Neural progenitor cell (in vitro differentiated cells): ENCODE measurements around the gene NIT2. TPM values are rescaled to one million over a fixed set of nuclear protein-coding genes. Genes with fewer than 3 reads are reported as not detected.

Experiments
- DNase-seq: peaks from one replicate; pipeline ENCODE4 v3.0.0-alpha.2; 2016; ENCODE audit warnings: low spot score
- H2AFZ ChIP-seq: fragments of 200-600 bp; sonication (generic); replicated peaks from 2 replicates; pipeline ENCODE4 v1.6.1; 2016; ENCODE audit warnings: antibody characterized with exemption
- H3F3A ChIP-seq: fragments of 200-600 bp; sonication (generic); 2 replicates; pipeline ENCODE4 v1.6.1; 2016; ENCODE audit warnings: antibody characterized with exemption, low read depth
- H3K27ac ChIP-seq: fragments of 200-600 bp; sonication (generic); 2 replicates; pipeline ENCODE4 v1.5.1; 2016; ENCODE audit warnings: mild to moderate bottlenecking
- H3K27me3 ChIP-seq: fragments of 200-600 bp; sonication (generic); 2 replicates; pipeline ENCODE4 v1.6.1; 2016; ENCODE audit warnings: mild to moderate bottlenecking, moderate library complexity
- H3K36me3 ChIP-seq: fragments of 200-600 bp; sonication (generic); 2 replicates; pipeline ENCODE4 v1.5.1; 2016
- H3K4me1 ChIP-seq: fragments of 200-600 bp; sonication (generic); 2 replicates; pipeline ENCODE4 v1.6.1; 2016; ENCODE audit warnings: mixed run types
- H3K4me2 ChIP-seq: fragments of 200-600 bp; sonication (generic); 2 replicates; pipeline ENCODE4 v1.6.1; 2016
- H3K4me3 ChIP-seq: fragments of 200-600 bp; sonication (generic); 2 replicates; pipeline ENCODE4 v1.5.1; 2016
- H3K79me2 ChIP-seq: fragments of 200-600 bp; sonication (generic); 2 replicates; pipeline ENCODE4 v1.6.1; 2016; ENCODE audit warnings: low read depth
- H3K9ac ChIP-seq: fragments of 200-600 bp; sonication (generic); 2 replicates; pipeline ENCODE4 v1.6.1; 2016
- H3K9me3 ChIP-seq: fragments of 200-600 bp; sonication (generic); 2 replicates; pipeline ENCODE4 v1.5.1; 2016; ENCODE audit warnings: low read depth
- H4K20me1 ChIP-seq: fragments of 200-600 bp; sonication (generic); 2 replicates; pipeline ENCODE4 v1.6.1; 2016; ENCODE audit warnings: low read depth
- H3K27ac Mint-ChIP-seq: 3 replicates; pipeline ENCODE4 v1.8.0; 2021; ENCODE audit warnings: mixed read lengths
- H3K27me3 Mint-ChIP-seq: 2 replicates; pipeline ENCODE4 v1.8.0; 2022; ENCODE audit warnings: low read depth, mild to moderate bottlenecking, inconsistent platforms, moderate library complexity, mixed read lengths; ENCODE audit not compliant: insufficient read depth
- H3K36me3 Mint-ChIP-seq: 3 replicates; pipeline ENCODE4 v1.8.0; 2021; ENCODE audit warnings: mixed read lengths
- H3K4me1 Mint-ChIP-seq: 3 replicates; pipeline ENCODE4 v1.8.0; 2021; ENCODE audit warnings: mixed read lengths
- H3K4me3 Mint-ChIP-seq: 3 replicates; pipeline ENCODE4 v1.8.0; 2021; ENCODE audit warnings: mild to moderate bottlenecking, moderate library complexity, mixed read lengths
- H3K9me3 Mint-ChIP-seq: 3 replicates; pipeline ENCODE4 v1.8.0; 2020; ENCODE audit warnings: mixed read lengths
- EZH2 ChIP-seq: fragments of 200-600 bp; sonication (generic); IDR thresholded peaks from 2 replicates; pipeline ENCODE4 v1.6.1; 2017; ENCODE audit warnings: antibody characterized with exemption, mild to moderate bottlenecking, moderate library complexity
- EZH2phosphoT487 ChIP-seq: fragments of 200-600 bp; sonication (generic); IDR thresholded peaks from 2 replicates; pipeline ENCODE4 v1.6.1; 2017; ENCODE audit warnings: antibody characterized with exemption
- total RNA-seq: library from RNA; depleted of rRNA; stranded (reverse); fragments of >200 nt; gene quantifications from 2 replicates; pipeline ENCODE4 v1.2.3, GENCODE V29; 2015; ENCODE audit warnings: low replicate concordance
- TF ChIP-seq, protein P1 (sequence below): fragments of 200-600 bp; sonication (generic); IDR thresholded peaks from 2 replicates; pipeline ENCODE4 v1.5.1; 2017; ENCODE audit warnings: antibody characterized with exemption, mild to moderate bottlenecking

Gene NIT2
- total RNA-seq, 1 donor from 2014 or later = 33.1 TPM

DNA sequence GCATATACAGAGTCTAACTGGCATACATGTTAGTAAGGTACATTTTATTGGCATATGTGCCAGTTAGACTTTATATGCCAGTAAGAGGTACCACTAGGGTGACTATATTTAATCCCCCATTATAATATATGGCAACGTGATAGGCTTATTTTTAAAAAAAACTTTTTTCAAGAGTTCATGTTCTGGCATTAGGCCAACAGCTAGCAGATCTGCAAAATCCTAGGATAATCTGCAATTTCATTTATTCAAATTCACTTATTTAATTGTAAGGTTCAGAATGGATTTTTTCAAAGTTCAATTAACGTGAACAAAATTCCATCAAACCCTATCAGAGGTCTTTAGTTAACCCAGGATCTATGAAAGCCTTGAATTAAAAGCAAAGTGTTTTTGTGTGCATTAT, 31.9 kb downstream of the NIT2 start:
- Mint-ChIP-seq H3K9me3 (peaks cover 3% of the 10 kb centered on the region), H3K27me3 (no peaks in the 10 kb centered on the region), H3K27ac (no peak overlapping the region), H3K36me3 (peaks cover 17% of the 10 kb centered on the region), H3K4me3 (no peak overlapping the region), H3K4me1 (no peaks in the 10 kb centered on the region)
- Histone ChIP-seq H3K4me2 (no peak overlapping the region), H3K79me2 (no peaks in the 10 kb centered on the region), H2AFZ (no peak overlapping the region), H3K9ac (no peak overlapping the region), H3K9me3 (no peaks in the 10 kb centered on the region), H3F3A (no peaks in the 10 kb centered on the region), H3K4me3 (no peak overlapping the region), H3K4me1 (no peaks in the 10 kb centered on the region), H3K27ac (no peak overlapping the region), H3K27me3 (no peaks in the 10 kb centered on the region), H3K36me3 (peaks cover 15% of the 10 kb centered on the region), H4K20me1 (no peaks in the 10 kb centered on the region)
- TF ChIP-seq, protein P1, sequence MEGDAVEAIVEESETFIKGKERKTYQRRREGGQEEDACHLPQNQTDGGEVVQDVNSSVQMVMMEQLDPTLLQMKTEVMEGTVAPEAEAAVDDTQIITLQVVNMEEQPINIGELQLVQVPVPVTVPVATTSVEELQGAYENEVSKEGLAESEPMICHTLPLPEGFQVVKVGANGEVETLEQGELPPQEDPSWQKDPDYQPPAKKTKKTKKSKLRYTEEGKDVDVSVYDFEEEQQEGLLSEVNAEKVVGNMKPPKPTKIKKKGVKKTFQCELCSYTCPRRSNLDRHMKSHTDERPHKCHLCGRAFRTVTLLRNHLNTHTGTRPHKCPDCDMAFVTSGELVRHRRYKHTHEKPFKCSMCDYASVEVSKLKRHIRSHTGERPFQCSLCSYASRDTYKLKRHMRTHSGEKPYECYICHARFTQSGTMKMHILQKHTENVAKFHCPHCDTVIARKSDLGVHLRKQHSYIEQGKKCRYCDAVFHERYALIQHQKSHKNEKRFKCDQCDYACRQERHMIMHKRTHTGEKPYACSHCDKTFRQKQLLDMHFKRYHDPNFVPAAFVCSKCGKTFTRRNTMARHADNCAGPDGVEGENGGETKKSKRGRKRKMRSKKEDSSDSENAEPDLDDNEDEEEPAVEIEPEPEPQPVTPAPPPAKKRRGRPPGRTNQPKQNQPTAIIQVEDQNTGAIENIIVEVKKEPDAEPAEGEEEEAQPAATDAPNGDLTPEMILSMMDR = no peak
- no peak for TF ChIP-seq EZH2
- no peak for TF ChIP-seq EZH2phosphoT487
- no peak for DNase-seq

DNA sequence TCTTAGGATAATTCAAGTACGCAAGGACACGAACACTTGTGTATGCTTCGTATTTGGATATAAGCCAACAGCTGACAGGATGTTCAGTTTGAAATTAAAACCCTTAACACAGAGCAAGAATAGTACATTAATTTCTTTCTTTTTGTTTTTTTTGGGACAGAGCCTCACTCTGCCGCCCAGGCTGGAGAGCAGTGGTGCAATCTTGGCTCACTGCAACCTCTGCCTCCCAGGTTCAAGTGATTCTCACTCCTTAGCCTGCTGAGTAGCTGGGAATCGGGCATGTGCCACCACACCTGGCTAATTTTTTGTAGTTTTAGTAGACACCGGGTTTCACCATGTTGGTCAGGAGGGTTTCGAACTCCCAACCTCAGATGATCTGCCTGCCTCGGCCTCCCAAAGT, 33.9 kb downstream of the NIT2 start:
- no peaks in the 10 kb centered on the region for H4K20me1 ChIP-seq
- H3K9me3 ChIP-seq = no peaks in the 10 kb centered on the region
- no peak overlapping the region for H3K9ac ChIP-seq
- TF ChIP-seq EZH2phosphoT487 = no peak
- TF ChIP-seq, protein P1 = no peak
- no peak for TF ChIP-seq EZH2
- no peak overlapping the region for H2AFZ ChIP-seq
- no peaks in the 10 kb centered on the region for H3K4me1 Mint-ChIP-seq
- H3K4me2 ChIP-seq = no peak overlapping the region
- no peaks in the 10 kb centered on the region for H3K27me3 Mint-ChIP-seq
- no peaks in the 10 kb centered on the region for H3K79me2 ChIP-seq
- no peak for DNase-seq
- no peaks in the 10 kb centered on the region for H3F3A ChIP-seq
- peaks cover 11% of the 10 kb centered on the region for H3K36me3 Mint-ChIP-seq
- no peak overlapping the region for H3K27ac ChIP-seq
- peaks cover 11% of the 10 kb centered on the region for H3K36me3 ChIP-seq
- no peak overlapping the region for H3K4me3 ChIP-seq
- no peak overlapping the region for H3K4me3 Mint-ChIP-seq
- no peaks in the 10 kb centered on the region for H3K9me3 Mint-ChIP-seq
- H3K27me3 ChIP-seq = no peaks in the 10 kb centered on the region
- H3K27ac Mint-ChIP-seq = no peak overlapping the region
- no peaks in the 10 kb centered on the region for H3K4me1 ChIP-seq

DNA sequence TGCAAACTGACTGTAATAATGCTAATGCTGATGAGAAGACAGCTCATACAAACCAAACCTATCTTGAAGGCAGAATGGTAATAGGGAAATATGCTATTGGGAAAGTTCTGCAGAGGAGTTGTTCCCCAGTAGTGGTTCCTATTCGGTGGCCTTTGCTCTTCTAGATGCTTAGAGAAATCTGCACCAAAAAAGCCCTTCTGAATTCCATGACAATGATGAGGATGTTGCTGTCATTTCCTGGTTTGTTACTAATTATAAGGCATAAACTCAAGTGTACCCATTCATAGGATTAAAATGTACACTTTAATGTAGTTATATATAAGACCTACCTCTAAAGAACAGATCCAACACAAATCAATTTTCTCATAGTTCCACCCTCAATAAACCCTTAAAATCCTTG, 36.2 kb downstream of the NIT2 start:
- Histone ChIP-seq H3K4me1 (no peaks in the 10 kb centered on the region), H3K4me2 (no peak overlapping the region), H3K27ac (no peak overlapping the region), H3K9me3 (no peaks in the 10 kb centered on the region), H2AFZ (no peak overlapping the region), H3K27me3 (no peaks in the 10 kb centered on the region), H3K79me2 (no peaks in the 10 kb centered on the region), H4K20me1 (no peaks in the 10 kb centered on the region), H3F3A (no peaks in the 10 kb centered on the region), H3K36me3 (peaks cover 11% of the 10 kb centered on the region), H3K4me3 (no peak overlapping the region), H3K9ac (no peak overlapping the region)
- H3K27ac Mint-ChIP-seq = no peak overlapping the region
- H3K4me1 Mint-ChIP-seq = no peaks in the 10 kb centered on the region
- TF ChIP-seq EZH2phosphoT487 = no peak
- no peak for TF ChIP-seq EZH2
- TF ChIP-seq, protein P1 = no peak
- DNase-seq = no peak
- no peak overlapping the region for H3K4me3 Mint-ChIP-seq
- H3K27me3 Mint-ChIP-seq = no peaks in the 10 kb centered on the region
- no peaks in the 10 kb centered on the region for H3K9me3 Mint-ChIP-seq
- H3K36me3 Mint-ChIP-seq = peaks cover 5% of the 10 kb centered on the region

DNA sequence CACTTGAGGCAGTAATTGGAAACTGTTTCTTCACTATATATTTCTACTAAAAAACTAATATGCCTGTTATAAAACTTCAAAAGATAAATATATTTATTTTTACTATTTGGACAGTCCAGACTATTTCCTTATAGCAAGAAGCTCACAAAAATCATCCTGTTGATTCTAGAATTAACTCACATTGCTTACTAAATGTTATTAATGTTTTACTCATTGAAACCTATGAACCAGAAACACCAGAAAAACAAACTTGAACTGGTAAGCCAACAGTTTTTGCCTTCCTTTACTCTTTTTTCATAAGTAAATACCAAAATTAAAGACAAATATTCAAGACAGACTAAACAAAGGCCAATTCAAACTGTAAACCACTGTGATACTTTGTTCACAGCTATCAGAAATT, 40.0 kb downstream of the NIT2 start:
- no peaks in the 10 kb centered on the region for H3K4me1 ChIP-seq
- no peak overlapping the region for H3K27ac ChIP-seq
- H3K4me2 ChIP-seq = no peak overlapping the region
- H4K20me1 ChIP-seq = no peaks in the 10 kb centered on the region
- H3K4me3 ChIP-seq = no peak overlapping the region
- TF ChIP-seq, protein P1 = no peak
- TF ChIP-seq EZH2 (no peak), EZH2phosphoT487 (no peak)
- DNase-seq = no peak
- H3K36me3 ChIP-seq = peaks cover 19% of the 10 kb centered on the region
- H2AFZ ChIP-seq = no peak overlapping the region
- H3K4me1 Mint-ChIP-seq = no peaks in the 10 kb centered on the region
- no peaks in the 10 kb centered on the region for H3K27me3 Mint-ChIP-seq
- H3K79me2 ChIP-seq = no peaks in the 10 kb centered on the region
- H3K9me3 Mint-ChIP-seq = no peaks in the 10 kb centered on the region
- H3K9ac ChIP-seq = no peak overlapping the region
- peaks cover 11% of the 10 kb centered on the region for H3K36me3 Mint-ChIP-seq
- H3K9me3 ChIP-seq = no peaks in the 10 kb centered on the region
- no peaks in the 10 kb centered on the region for H3F3A ChIP-seq
- H3K27ac Mint-ChIP-seq = no peak overlapping the region
- H3K27me3 ChIP-seq = no peaks in the 10 kb centered on the region
- no peak overlapping the region for H3K4me3 Mint-ChIP-seq
